Activated CD8-positive, alpha-beta T cell treated with anti-CD3 and anti-CD28 coated beads, Interleukin-2, amount 10 ng/mL, durations not matched to agents 7 days and 5 days (primary cell): ENCODE results near the gene PLK4. TPM values are rescaled to one million over a fixed set of nuclear protein-coding genes. Genes with fewer than 3 reads are reported as not detected.

Experiments
- ATAC-seq: fragments of 150-1000 bp; cut with Tn5 transposase; one replicate; pipeline ENCODE4 v1.10.0; 2021; ENCODE audit warnings: moderate library complexity
- CTCF ChIA-PET: fragments of 350-600 bp; sonication (Branson Sonifier 250); formaldehyde crosslinking; loops from one replicate; lab custom pipeline; 2021; ENCODE audit warnings: antibody characterized with exemption; lab: Charles Lee
- POLR2A ChIA-PET: fragments of 350-600 bp; sonication (Branson Sonifier 250); formaldehyde crosslinking; loops from one replicate; lab custom pipeline; 2021; ENCODE audit warnings: antibody characterized with exemption; lab: Charles Lee
- DNase-seq: peaks from one replicate; pipeline ENCODE4 v3.0.0-alpha.2; 2020
- H3K27ac Mint-ChIP-seq: one replicate; pipeline ENCODE4 v1.8.0; 2021; ENCODE audit warnings: mild to moderate bottlenecking, mixed read lengths
- H3K27me3 Mint-ChIP-seq: one replicate; pipeline ENCODE4 v1.8.0; 2021; ENCODE audit warnings: low read depth, mixed read lengths
- H3K36me3 Mint-ChIP-seq: one replicate; pipeline ENCODE4 v1.8.0; 2021; ENCODE audit warnings: low read depth, mixed read lengths
- H3K4me1 Mint-ChIP-seq: one replicate; pipeline ENCODE4 v1.8.0; 2021; ENCODE audit warnings: low read depth, mixed read lengths
- H3K4me3 Mint-ChIP-seq: one replicate; pipeline ENCODE4 v1.8.0; 2021; ENCODE audit warnings: mild to moderate bottlenecking, mixed read lengths
- H3K9me3 Mint-ChIP-seq: one replicate; pipeline ENCODE4 v1.8.0; 2022; ENCODE audit warnings: mixed read lengths; ENCODE audit not compliant: insufficient read depth
- total RNA-seq, 2 experiments: library from RNA; stranded (reverse); gene quantifications; one replicate each; pipeline ENCODE4 v1.2.3, GENCODE V29; 2021

Gene PLK4
- 10 to 100 TPM; 62.1 to 65.9 TPM for total RNA-seq

- ChIA-PET POLR2A (interaction anchor here (0.6 to 3.1 kb wide), 8 partner anchors 16 to 931 kb away, joined by 3 to 38 read pairs (median 3); partner anchors contain the start of genes ABHD18, HSPA4L, LARP1B and MFSD8), CTCF (interaction anchor here (1.1 to 2.8 kb wide), 3 partner anchors 9 to 99 kb away, joined by 3 to 14 read pairs (median 4); partner anchors contain the start of genes ABHD18, HSPA4L and MFSD8)
- no peaks in the 10 kb centered on the region for H3K27me3 Mint-ChIP-seq
- H3K9me3 Mint-ChIP-seq = no peaks in the 10 kb centered on the region
- peak; percentile 97 for DNase-seq
- peak; percentile 92 for ATAC-seq
- H3K27ac Mint-ChIP-seq = peak within 1 kb of the TSS; percentile 95
- H3K4me3 Mint-ChIP-seq = peak within 1 kb of the TSS; percentile 90
- peaks cover 40% of the 10 kb centered on the region for H3K36me3 Mint-ChIP-seq
- peaks cover 31% of the 10 kb centered on the region for H3K4me1 Mint-ChIP-seq
Observed at GRCh38 chr4:127880763-127881562, at the start of gene PLK4. PLK4 (plus strand) TSS chr4:127880893; CDS start chr4:127881135, 242 bp downstream.

- Mint-ChIP-seq H3K36me3 (no peaks in the 10 kb centered on the region), H3K27ac (no peak overlapping the region), H3K4me3 (no peak overlapping the region), H3K9me3 (no peaks in the 10 kb centered on the region), H3K4me1 (no peaks in the 10 kb centered on the region), H3K27me3 (peaks cover 8% of the 10 kb centered on the region)
- DNase-seq = no peak
- no peak for ATAC-seq
- CTCF ChIA-PET = no interaction called here
- POLR2A ChIA-PET = interaction anchor here (1.2 kb wide), 1 partner anchor 16 kb away, joined by 3 read pairs; no protein-coding TSS in a partner anchor
Observed at GRCh38 chr4:127832585-127832984, 48.1 kb upstream of the PLK4 start.

GRCh38 chr4:127843704-127844600 lies 36.7 kb upstream of the PLK4 start:
- DNase-seq = no peak
- no peaks in the 10 kb centered on the region for H3K4me1 Mint-ChIP-seq
- POLR2A ChIA-PET = no interaction called here
- peaks cover 13% of the 10 kb centered on the region for H3K9me3 Mint-ChIP-seq
- H3K4me3 Mint-ChIP-seq = no peak overlapping the region
- CTCF ChIA-PET = no interaction called here
- H3K27me3 Mint-ChIP-seq = no peaks in the 10 kb centered on the region
- ATAC-seq = no peak
- H3K27ac Mint-ChIP-seq = no peak overlapping the region
- H3K36me3 Mint-ChIP-seq = peaks cover 14% of the 10 kb centered on the region

GRCh38 chr4:127844601-127845116 lies 36.0 kb upstream of the PLK4 start:
- Mint-ChIP-seq H3K27me3 (no peaks in the 10 kb centered on the region), H3K36me3 (peaks cover 17% of the 10 kb centered on the region), H3K4me3 (no peak overlapping the region), H3K4me1 (no peaks in the 10 kb centered on the region), H3K9me3 (peaks cover 18% of the 10 kb centered on the region), H3K27ac (no peak overlapping the region)
- DNase-seq (no peak), ATAC-seq (no peak)
- POLR2A ChIA-PET = no interaction called here
- CTCF ChIA-PET = no interaction called here

- no peaks in the 10 kb centered on the region for H3K27me3 Mint-ChIP-seq
- H3K36me3 Mint-ChIP-seq = peaks cover 26% of the 10 kb centered on the region
- POLR2A ChIA-PET = no interaction called here
- H3K4me3 Mint-ChIP-seq = no peak overlapping the region
- H3K9me3 Mint-ChIP-seq = peaks cover 32% of the 10 kb centered on the region
- CTCF ChIA-PET = no interaction called here
- no peak for DNase-seq
- H3K27ac Mint-ChIP-seq = no peak overlapping the region
- no peak for ATAC-seq
- no peaks in the 10 kb centered on the region for H3K4me1 Mint-ChIP-seq
Observed at GRCh38 chr4:127846061-127846460, 34.6 kb upstream of the PLK4 start.

- H3K4me1 Mint-ChIP-seq = no peaks in the 10 kb centered on the region
- ATAC-seq = no peak
- H3K4me3 Mint-ChIP-seq = no peak overlapping the region
- ChIA-PET POLR2A (no interaction called here), CTCF (no interaction called here)
- H3K27me3 Mint-ChIP-seq = no peaks in the 10 kb centered on the region
- no peak for DNase-seq
- H3K27ac Mint-ChIP-seq = no peak overlapping the region
- H3K36me3 Mint-ChIP-seq = peaks cover 28% of the 10 kb centered on the region
- H3K9me3 Mint-ChIP-seq = peaks cover 32% of the 10 kb centered on the region
Observed at GRCh38 chr4:127846765-127847164, 33.9 kb upstream of the PLK4 start.

- Mint-ChIP-seq H3K4me1 (no peaks in the 10 kb centered on the region), H3K27me3 (no peaks in the 10 kb centered on the region), H3K4me3 (no peak overlapping the region), H3K27ac (no peak overlapping the region), H3K9me3 (peaks cover 27% of the 10 kb centered on the region), H3K36me3 (peaks cover 34% of the 10 kb centered on the region)
- DNase-seq (no peak), ATAC-seq (no peak)
- ChIA-PET POLR2A (no interaction called here), CTCF (no interaction called here)
Observed at GRCh38 chr4:127849505-127850234, 31.0 kb upstream of the PLK4 start.

- Mint-ChIP-seq H3K27ac (no peak overlapping the region), H3K36me3 (peaks cover 26% of the 10 kb centered on the region), H3K4me3 (no peak overlapping the region), H3K9me3 (peaks cover 29% of the 10 kb centered on the region), H3K4me1 (no peaks in the 10 kb centered on the region), H3K27me3 (no peaks in the 10 kb centered on the region)
- ATAC-seq = no peak
- DNase-seq = no peak
- CTCF ChIA-PET = no interaction called here
- POLR2A ChIA-PET = interaction anchor here (1.0 kb wide), 1 partner anchor 111 kb away, joined by 3 read pairs; no protein-coding TSS in a partner anchor
Observed at GRCh38 chr4:127852661-127853060, 28.0 kb upstream of the PLK4 start.

GRCh38 chr4:127856196-127856812 lies 24.4 kb upstream of the PLK4 start:
- Mint-ChIP-seq H3K27me3 (no peaks in the 10 kb centered on the region), H3K27ac (no peak overlapping the region), H3K36me3 (peaks cover 19% of the 10 kb centered on the region), H3K9me3 (peaks cover 22% of the 10 kb centered on the region), H3K4me1 (no peaks in the 10 kb centered on the region), H3K4me3 (no peak overlapping the region)
- ChIA-PET POLR2A (no interaction called here), CTCF (no interaction called here)
- ATAC-seq = no peak
- no peak for DNase-seq

GRCh38 chr4:127856813-127857447 lies 23.8 kb upstream of the PLK4 start:
- ChIA-PET CTCF (no interaction called here), POLR2A (no interaction called here)
- Mint-ChIP-seq H3K36me3 (peaks cover 16% of the 10 kb centered on the region), H3K9me3 (peaks cover 22% of the 10 kb centered on the region), H3K27me3 (no peaks in the 10 kb centered on the region), H3K4me1 (no peaks in the 10 kb centered on the region), H3K4me3 (no peak overlapping the region), H3K27ac (no peak overlapping the region)
- ATAC-seq (no peak), DNase-seq (no peak)
